Heart left ventricle (tissue), 13 donors: ENCODE measurements around the gene CSHL1.

Experiments
- POLR2A ChIP-seq, 2 donors: fragments of 450-650 bp; IDR thresholded peaks; one replicate each; pipeline ENCODE4 v1.6.1; 2017; ENCODE audit warnings: antibody characterized with exemption in 2 of 2, mild to moderate bottlenecking in 2 of 2, moderate library complexity in 2 of 2
- TF ChIP-seq, protein P1 (sequence below), 12 donors: fragments of 200-600 bp; sonication (generic) in 4 of 12; IDR thresholded peaks; one replicate each; pipeline versions ENCODE4 v1.5.0 to v1.8.0; 2018 to 2022; ENCODE audit warnings: antibody characterized with exemption in 12 of 12, mild to moderate bottlenecking in 5 of 12
- donor health status: ischemic (EF 13 %, LVEDD 7.1; RV severe dilation, severe dysfunction).
- donor health status: DM: no; HTN: yes; CAD: no.
- donor health status: DM: no; HTN: no; CAD: no.
- donor health status: ischemic (EF 25% LVEDD 6.9; RV normal size, moderate dysfunction).
- donor health status: ischemic (EF 25% LVEDD 5.7; RV mildly dilated, moderate dysfunction).
- donor health status: ischemic (EF 35%, LVEDD 5.7; RV mildly dilated, moderate dysfunction).
- donor health status: nonischemic (EF 11% LVEDD 7.7; RV severe dilation, severe dysfunction).
- donor health status: DM: yes; HTN: yes; CAD: no.
- donor health status: PGD.
- donor health status: ischemic (EF 29% LVEDD 5.4; RV normal size, mild dysfunction).
- donor health status: nonischemic (EF 23%, LVEDD 6.1; RV moderate dilation, normal function).

DNA sequence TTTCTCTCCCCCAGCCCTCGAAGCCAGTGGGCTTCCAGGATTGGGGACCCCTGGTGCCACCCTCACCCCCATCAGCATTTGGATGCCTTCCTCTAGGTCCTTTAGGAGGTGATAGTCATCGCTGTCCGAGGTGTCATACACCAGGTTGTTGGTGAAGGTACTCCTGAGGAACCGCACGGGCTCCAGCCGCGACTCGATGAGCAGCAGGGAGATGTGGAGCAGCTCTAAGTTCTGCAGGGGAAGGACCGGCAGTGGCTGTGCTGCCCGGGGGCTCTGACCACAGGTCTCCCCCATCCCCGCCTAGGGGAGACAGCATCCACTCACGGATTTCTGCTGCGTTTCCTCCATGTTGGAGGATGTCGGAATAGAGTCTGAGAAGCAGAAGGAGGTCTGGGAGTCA lies 962 bp downstream of the CSHL1 start:
- TF ChIP-seq, protein P1, sequence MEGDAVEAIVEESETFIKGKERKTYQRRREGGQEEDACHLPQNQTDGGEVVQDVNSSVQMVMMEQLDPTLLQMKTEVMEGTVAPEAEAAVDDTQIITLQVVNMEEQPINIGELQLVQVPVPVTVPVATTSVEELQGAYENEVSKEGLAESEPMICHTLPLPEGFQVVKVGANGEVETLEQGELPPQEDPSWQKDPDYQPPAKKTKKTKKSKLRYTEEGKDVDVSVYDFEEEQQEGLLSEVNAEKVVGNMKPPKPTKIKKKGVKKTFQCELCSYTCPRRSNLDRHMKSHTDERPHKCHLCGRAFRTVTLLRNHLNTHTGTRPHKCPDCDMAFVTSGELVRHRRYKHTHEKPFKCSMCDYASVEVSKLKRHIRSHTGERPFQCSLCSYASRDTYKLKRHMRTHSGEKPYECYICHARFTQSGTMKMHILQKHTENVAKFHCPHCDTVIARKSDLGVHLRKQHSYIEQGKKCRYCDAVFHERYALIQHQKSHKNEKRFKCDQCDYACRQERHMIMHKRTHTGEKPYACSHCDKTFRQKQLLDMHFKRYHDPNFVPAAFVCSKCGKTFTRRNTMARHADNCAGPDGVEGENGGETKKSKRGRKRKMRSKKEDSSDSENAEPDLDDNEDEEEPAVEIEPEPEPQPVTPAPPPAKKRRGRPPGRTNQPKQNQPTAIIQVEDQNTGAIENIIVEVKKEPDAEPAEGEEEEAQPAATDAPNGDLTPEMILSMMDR (IDR thresholded peaks at IDR 0.05), result no peak
- no peak for TF ChIP-seq POLR2A (IDR thresholded peaks at IDR 0.05)
